GM21576 (cell line): ENCODE measurements around the gene PSTPIP2.
"Not testable (repeated sequence)": the region's sequence is repeated elsewhere in the genome, so short reads cannot be mapped to it uniquely, and the experiment has no call there.

Experiments
- ATAC-seq: cut with Tn5 transposase; IDR thresholded peaks from one replicate; pipeline ENCODE4 v1.9.1; 2021; ENCODE audit warnings: mild to moderate bottlenecking, moderate library complexity; ENCODE audit not compliant: unreplicated experiment

The PSTPIP2 gene

DNA sequence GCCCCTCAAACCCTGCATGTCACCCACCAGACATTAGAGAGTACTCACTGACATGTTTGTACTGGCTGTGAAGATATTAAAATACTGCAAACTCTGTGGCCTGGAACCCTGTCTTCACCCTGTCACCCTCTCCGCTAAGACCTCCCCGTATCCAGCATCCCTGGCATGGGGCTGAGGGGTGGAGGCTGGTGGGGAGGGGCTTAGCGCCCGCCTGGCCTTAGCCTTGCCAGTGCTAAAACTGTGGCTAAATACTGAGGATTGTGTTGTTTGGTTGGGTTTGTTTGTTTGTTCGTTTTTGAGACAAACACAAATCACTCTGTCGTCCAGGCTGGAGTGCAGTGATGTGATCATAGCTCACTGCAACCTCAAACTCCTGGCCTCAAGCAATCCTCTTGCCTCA, 1.8 kb downstream of the PSTPIP2 start:
- ATAC-seq = no peak

DNA sequence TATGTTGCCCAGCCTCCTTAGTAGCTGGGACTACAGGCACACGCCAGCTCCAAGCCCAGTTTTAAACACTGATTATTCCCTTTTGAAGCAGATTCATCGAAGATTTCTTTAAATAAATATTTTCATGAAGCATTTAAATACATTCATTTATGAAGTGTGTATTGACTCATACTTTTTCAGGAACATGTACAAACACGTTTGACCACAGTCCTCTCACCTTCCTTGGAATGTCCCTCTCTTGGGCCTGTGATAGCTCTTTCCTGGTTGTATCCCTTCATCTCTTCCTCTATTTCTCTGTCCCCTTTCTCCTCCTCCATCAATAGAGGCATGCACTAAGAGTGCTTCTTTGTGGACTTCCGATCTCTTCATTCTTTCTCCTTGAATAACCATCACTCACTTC, 2.5 kb downstream of the PSTPIP2 start:
- ATAC-seq = no peak

DNA sequence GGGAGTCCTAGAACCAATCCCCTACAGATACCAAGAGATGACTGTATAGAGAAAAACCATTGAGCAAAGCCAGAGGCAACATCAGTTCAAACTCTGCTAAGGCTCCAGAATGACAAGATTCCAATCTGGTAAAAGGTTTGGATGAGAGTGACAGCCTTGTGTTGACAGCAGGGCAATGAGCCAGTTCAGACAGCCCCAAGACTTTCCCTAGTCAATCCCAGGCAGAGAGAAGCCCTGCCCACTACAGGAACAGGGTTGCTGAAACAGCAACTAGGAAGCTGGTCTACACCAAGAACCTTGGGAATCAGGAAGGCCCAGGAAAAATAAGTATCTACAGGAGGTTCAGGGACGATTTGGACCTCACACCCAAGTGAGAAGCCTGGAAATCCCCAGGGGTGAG, 3.3 kb downstream of the PSTPIP2 start:
- no peak for ATAC-seq

DNA sequence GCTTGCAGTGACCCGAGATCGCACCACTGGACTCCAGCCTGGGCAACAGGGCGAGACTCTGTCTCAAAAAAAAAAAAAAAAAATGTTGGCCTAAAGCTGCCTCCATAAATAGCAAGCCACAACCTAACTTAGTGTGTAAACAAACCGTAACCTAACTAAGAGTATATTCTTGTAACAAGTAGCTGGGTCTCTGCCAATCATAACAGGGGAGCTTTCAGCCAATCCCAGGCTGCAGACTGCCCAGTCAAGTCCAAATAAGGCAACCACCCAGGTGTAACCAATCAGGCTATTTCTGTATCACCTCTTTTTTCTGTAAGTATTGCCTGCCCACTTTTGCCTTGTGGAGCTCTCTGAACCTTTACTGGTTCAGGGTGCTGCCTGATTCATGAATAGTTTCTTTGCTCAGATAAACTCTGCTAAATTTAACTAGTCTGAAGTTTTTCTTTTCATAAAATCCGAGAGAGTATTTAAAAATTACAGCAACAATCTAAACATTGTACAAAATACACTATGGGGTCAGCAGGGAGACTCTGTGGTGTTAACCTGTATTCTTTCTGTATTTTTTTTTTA, 4.5 kb downstream of the PSTPIP2 start:
- ATAC-seq = no peak

DNA sequence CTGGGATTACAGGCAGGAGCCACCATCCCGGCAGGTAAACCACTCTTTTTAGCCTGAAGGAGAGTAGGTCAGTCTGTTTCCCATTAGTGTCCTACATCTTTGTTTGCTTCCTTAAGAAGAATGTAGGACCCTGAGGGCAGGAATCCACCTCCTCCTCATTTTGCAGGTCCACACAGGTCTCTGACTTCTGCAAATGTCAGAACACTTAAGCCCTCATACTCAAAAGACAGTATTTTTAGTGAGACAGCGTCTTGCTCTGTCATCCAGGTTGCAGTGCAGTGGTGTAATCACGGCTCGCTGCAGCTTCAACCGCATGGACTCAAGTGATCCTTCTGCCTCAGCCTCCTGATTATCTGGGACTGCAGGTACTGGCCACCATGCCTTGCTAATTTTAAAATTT, 9.3 kb downstream of the PSTPIP2 start:
- ATAC-seq = no peak

DNA sequence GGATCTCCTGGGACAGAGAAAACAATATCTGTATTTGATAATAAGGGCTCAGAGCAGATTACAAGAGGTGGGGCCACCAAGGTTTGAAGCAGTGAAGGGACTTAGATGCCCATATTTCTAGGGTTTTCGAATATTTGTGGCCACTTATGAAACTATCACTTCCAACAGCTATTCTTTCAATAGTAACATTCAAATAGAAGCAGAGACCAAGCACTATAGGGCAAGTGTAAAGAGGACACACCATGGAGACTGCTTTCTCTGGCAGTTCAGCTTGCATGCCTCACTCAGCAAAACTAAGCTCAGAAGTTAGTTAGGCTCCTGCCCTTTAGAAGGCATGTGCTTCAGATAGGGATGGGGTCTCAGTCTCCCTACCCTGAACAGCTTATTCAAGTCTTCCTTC, 10.3 kb downstream of the PSTPIP2 start:
- no peak for ATAC-seq

DNA sequence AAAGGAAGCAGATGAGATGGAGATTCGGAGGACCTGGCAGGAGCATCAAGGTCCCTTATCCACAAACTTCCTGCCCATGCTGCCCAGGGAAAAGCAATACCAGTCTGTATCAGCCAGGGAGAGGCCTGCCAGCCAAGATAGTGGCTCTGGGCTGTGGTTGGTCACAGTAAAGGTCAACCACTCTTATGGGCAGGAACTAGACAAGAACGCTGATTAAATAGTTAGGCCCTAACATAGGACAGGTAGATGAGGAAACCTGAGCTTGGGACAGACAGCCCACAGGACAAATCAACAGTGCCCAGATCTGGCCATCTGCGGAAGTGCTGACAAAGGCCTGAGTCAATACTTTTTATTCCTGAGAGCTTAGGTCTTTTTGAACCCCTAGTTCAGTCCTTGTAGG, 10.7 kb downstream of the PSTPIP2 start:
- no peak for ATAC-seq

DNA sequence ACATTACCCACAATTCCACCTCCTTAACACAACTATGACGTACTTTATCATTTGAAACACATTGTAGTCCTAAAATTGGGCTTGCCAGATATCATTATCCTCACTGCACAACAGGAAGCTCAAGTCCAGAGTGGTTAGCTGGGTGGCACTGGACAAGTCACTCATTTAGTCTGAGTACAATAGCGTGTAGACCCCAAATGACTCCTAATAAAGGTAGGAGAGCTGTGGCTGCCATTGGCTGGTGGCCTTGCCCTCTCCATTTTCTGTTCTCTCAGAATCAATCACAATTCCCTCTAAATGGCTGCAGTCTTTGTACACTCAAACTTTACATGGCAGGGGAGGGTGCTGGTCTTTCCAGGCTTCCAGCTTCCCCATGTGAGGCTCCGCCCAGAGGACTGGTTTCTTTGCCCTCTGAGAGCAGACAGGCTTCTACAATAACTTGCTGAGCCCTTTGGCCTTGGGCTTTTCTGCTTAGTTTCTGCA, 11.7 kb downstream of the PSTPIP2 start:
- ATAC-seq = no peak

DNA sequence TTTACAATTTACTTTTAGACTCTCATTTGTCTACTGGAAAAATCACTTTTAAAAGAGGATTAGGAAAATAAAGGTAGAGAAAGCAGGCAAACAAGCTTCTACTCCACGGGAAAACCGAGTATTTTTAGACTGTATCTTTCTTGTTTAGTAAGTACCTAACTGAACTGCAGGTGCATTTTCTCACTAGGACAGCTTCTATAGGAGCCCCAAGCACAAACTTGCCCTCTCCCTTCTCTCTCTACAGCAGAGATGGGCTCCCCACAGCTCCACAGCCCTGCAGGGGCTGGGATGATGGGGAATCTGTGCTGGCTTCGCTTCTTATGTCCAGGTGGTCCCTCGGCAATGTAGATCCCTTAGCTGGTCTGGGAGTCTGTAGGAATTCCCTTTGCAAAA, 16.2 kb downstream of the PSTPIP2 start:
- ATAC-seq = no peak

DNA sequence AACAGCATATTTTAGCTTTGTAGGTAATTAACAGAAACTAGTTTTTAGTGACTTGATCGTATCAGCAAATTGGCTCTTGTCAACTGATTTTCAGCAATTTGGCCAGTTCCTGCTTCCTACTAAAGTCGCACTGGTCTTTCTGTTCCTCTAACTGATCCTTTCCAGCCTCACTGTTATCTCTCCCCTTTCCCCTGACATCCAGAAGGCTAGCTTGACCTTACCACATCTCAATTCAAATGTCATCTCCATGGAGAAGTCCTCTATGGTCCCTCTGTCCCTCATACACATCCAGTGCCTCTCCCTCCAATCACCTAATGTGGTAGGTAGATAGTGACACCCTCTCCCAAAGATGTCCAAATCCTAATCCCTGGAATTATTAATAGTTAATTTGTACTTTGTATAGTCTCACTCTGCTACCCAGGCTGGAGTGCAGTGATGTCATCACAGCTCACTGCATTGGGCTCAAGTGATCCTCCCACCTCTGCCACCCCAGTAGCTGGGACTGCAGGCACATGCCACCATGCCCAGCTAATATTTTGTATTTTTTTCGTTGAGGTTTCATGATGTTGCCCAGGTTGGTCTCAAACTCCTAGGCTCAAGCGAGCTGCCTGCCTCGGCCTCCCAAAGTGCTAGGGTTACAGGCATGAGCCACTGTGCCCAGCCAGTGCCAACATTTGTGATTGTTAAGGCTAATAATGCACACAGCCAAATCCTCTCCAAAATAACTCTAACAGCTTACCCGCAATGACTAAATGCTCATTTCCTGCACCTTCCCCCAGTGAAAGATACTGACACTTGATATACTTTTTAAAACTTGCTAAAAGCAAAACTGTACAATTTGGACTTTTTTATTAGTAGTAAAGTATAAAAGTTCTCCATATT, 16.9 kb downstream of the PSTPIP2 start:
- ATAC-seq = no peak

DNA sequence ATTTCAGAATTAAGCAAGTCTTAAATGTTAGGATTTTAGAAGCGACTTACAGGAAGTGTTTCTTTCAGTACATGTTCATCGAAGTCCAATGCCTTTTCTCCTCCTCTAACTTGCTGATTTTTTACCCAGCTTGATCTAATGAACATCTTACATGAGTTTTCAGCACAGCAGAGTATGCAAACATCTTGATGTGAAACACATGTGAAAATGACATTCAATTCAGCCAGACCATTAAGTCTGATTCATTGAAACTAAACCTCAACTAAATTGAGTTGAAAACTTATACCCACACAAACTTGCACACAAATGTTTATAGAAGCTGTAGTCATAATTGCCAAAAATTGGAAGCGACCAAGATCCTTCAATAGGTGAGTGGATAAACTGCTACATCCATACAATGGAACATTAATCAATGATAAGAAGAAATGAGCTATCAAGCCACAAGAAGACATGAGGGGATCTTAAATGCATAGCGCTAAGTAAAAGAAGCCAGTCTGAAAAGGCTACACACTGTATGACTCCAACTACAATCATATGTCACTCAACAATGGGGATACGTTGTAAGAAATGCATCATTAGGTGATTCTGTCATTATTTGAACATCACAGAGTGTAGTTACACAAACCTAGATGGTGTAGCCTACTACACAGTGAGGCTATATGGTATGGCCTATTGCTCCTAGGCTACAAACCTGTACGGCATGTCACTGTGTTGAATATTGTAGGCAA, 18.5 kb downstream of the PSTPIP2 start:
- ATAC-seq = no peak

DNA sequence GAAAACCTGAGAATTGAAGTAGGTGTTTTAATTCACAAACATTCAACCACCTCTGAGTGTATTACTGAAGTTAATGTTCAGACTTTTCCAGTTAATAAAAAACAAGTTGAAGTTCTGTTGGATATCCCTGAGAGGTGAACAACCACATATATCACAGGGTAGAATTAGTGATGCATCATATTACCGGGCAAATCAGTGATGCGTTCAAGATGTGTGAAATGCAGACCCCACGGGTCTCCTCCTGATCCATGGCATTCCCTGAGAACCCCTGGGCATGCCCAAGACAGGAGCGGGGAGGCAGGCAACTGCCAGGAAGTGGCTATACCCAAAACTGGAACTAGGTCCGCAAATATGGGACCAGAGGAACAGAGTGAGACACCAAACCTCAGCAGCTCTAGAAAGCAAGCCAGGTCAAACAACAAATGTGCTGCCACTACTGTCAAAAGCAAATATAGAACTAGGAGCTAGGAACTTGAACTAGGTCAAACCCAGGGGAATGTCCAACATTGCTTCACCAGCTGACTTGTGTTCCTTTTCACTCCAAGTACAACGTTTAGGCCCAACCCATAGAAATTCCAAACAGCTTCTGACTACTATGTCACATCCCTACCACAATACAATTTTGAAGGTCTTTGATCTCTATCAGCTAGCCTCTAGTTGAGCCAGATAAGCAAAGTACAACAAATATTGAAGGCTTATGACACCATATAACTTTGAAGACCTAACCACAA, 20.2 kb downstream of the PSTPIP2 start:
- ATAC-seq = no peak

DNA sequence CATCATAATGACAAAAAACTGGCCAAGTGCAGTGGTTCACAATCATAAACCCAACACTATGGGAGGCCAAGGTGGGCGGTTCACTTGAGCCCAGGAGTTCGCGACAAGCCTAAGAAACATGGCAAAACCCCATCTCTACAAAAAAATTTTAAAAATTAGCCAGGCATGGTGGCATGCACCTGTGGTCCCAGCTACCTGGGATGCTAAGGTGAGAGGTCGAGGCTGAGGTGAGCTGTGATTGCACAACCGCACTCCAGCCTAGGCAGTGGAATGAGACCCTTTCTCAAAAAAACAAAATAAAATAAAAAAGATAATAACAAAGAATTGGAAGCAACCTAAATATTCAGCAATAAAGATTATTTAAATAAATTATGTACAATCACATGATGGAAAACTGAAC, 21.8 kb downstream of the PSTPIP2 start:
- ATAC-seq = no peak

DNA sequence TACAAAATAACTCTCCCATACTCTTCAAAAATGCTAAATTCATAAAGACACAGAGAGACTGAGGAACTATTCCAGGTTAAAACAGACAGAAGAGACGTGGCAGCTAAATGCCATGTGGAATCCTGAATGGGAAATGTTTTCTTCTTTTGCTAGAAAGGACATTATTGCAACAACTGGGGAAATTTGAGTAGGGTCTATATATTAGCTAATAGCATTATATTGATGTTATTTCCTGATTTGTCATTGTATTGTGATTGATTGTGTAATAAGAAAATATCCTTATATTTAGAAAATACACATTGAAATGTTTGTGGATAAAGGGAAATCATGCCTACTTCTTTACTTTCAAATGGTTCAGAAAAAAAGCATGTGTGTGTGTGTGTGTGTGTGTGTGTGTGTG, 23.4 kb downstream of the PSTPIP2 start:
- no peak for ATAC-seq

DNA sequence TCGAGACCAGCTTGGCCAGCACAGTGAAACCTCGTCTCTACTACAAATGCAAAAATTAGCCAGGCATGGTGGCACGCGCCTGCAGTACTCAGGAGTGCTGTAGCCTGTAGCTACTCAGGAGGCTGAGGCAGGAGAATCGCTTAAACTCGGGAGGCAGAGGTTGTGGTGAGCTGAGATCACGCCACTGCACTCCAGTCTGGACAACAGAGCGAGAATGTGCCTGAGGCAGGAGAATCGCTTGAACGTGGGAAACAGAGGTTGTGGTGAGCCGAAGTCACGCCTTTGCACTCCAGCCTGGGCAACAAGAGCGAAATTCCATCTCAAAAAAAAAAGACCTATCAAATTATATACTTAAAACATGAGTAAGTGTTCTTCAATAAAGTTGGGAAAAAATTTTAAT, 24.7 kb downstream of the PSTPIP2 start:
- not testable (repeated sequence) for ATAC-seq

DNA sequence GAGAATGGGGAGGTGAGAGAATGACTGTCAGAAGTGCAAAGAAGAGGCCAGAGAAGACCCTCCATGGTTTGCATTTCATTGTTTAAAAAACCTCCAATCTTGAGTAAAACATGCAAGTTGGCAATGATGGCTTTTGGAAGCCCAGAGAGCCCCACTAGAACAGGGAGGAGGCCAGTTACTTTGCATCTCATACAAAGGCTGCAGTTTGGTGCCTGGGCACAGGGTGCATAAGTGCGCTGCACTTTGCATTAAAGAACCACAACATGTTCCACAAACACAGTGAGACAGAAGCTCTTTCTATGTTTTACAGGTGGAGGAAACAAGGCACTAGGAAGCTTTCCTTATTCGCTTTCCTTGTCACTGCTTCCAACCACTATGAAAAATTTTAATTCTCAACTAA, 25.4 kb downstream of the PSTPIP2 start:
- no peak for ATAC-seq

DNA sequence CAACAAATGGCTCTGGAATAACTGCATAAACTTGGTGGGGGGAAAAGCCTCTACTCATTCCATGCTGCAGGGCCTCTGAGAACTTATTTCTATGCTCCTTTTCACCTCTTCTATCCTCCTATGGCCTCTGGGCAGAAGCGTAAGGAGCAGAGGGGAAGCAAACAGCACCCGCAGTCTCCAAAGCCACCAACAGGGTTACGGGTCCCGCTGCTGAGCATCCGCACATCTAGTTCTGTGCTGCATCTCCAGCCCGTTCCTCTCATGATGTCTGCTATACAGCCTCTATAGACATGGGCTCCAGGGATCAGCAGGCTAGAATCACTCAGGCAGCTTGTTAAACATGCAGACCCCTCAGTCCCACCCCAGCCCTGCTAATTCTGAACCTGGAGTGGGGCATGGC, 25.9 kb downstream of the PSTPIP2 start:
- ATAC-seq = no peak

DNA sequence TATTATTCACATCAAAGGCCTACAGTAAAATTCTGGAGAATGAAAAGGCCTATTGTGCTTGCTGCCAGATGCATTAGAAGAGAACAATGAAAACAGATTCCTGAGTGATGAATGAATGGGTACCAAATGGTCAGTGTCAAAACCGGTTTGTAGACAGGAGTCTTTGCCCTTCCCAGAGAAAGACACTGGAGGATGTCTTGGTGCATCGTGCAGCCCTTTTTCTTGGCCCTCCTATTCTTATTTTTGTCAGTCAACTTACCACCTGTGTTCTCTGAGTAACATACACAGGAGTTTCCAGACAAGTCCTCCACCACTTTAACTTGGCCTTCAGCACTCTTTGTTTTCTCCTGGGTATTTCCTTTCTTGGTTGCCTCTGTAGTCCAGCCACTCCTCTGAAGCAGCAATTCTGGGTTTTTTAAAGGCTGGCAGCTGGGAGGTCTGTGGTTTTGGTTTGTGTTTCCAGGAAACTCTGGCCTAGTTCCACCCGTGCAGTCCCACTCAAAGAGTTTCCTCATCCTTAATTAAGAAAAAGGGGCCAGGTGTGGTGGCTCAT, 29.4 kb downstream of the PSTPIP2 start:
- ATAC-seq = no peak

DNA sequence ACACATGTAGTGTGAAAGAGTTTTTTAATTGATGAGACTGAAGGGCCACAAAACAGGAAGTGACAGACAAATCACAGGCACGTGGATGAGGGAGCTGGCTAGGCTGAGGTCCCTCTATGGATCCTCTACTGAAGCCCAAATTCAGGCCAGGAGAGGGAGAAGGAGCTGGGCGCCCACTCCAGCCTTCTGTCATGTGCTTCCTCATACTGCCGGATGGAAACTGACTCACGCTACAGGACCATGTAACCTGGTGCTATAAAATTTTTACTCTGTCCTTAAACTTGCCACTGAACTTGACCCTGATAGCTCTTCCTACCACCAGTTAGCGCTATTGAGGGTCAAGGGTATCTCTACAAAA, 31.3 kb downstream of the PSTPIP2 start:
- ATAC-seq = no peak

DNA sequence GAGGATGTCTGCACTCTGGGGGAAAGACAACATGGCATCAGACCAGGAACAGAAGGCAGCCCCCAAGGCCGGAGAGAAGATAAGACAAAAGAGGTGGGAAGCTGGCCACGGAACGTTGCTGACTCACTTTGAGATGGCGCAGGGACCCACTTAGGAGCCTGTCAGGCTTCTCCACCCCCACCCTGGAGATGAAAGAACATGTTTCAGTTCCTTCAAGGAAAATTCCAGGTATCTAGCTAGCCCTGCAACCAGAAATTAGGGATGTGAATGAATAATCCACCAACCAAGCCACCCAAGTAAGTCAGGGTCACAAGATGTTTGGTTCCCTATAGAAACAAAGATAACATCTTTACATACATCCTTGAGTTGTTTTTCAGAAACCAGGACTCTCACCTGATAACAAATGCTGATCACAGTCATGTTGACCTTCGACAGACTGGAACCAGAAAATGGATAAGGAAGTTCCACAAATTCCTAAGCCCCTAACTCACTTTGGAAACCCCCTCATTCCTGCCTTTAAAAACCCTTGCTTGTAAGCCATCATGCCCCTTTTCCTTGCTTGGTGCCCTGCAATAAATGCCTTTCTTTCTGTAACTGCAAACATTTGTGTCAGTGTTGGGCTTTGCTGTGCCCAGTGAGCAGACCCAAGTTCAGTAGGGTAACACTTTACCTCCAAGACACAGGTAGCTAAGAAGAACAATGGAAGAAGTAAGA, 31.9 kb downstream of the PSTPIP2 start:
- no peak for ATAC-seq
